Activated CD4-positive, alpha-beta memory T cell treated with anti-CD3 and anti-CD28 coated beads, Interleukin-2, amount 10 ng/mL, durations not matched to agents 7 days and 5 days (primary cell): Measurements from ENCODE around the gene SYNPO2L. TPM values are rescaled to one million over a fixed set of nuclear protein-coding genes. Genes with fewer than 3 reads are reported as not detected.
"Not testable (repeated sequence)": the region's sequence is repeated elsewhere in the genome, so short reads cannot be mapped to it uniquely, and the experiment has no call there.

Experiments used
- CTCF ChIA-PET: fragments of 350-600 bp; sonication (Branson Sonifier 250); formaldehyde crosslinking; loops from one replicate; lab custom pipeline; 2021; ENCODE audit warnings: antibody characterized with exemption, inconsistent platforms; lab: Charles Lee
- POLR2A ChIA-PET: fragments of 350-600 bp; sonication (Branson Sonifier 250); formaldehyde crosslinking; loops from one replicate; lab custom pipeline; 2021; ENCODE audit warnings: antibody characterized with exemption; lab: Charles Lee
- DNase-seq: peaks from one replicate; pipeline ENCODE4 v3.0.0-alpha.2; 2020
- H3K27ac Mint-ChIP-seq: one replicate; pipeline ENCODE4 v1.8.0; 2021; ENCODE audit warnings: mild to moderate bottlenecking, mixed read lengths
- H3K27me3 Mint-ChIP-seq: one replicate; pipeline ENCODE4 v1.8.0; 2021; ENCODE audit warnings: mixed read lengths
- H3K36me3 Mint-ChIP-seq: one replicate; pipeline ENCODE4 v1.8.0; 2021; ENCODE audit warnings: low read depth, mixed read lengths
- H3K4me1 Mint-ChIP-seq: one replicate; pipeline ENCODE4 v1.8.0; 2021; ENCODE audit warnings: mixed read lengths
- H3K4me3 Mint-ChIP-seq: one replicate; pipeline ENCODE4 v1.8.0; 2021; ENCODE audit warnings: mild to moderate bottlenecking, mixed read lengths
- H3K9me3 Mint-ChIP-seq: one replicate; pipeline ENCODE4 v1.8.0; 2021; ENCODE audit warnings: mixed read lengths
- total RNA-seq, 2 experiments: library from RNA; stranded (reverse); gene quantifications; one replicate each; pipeline ENCODE4 v1.2.3, GENCODE V29; 2021

Gene SYNPO2L
- total RNA-seq, 2 experiments from 2014 or later = not detected

DNA sequence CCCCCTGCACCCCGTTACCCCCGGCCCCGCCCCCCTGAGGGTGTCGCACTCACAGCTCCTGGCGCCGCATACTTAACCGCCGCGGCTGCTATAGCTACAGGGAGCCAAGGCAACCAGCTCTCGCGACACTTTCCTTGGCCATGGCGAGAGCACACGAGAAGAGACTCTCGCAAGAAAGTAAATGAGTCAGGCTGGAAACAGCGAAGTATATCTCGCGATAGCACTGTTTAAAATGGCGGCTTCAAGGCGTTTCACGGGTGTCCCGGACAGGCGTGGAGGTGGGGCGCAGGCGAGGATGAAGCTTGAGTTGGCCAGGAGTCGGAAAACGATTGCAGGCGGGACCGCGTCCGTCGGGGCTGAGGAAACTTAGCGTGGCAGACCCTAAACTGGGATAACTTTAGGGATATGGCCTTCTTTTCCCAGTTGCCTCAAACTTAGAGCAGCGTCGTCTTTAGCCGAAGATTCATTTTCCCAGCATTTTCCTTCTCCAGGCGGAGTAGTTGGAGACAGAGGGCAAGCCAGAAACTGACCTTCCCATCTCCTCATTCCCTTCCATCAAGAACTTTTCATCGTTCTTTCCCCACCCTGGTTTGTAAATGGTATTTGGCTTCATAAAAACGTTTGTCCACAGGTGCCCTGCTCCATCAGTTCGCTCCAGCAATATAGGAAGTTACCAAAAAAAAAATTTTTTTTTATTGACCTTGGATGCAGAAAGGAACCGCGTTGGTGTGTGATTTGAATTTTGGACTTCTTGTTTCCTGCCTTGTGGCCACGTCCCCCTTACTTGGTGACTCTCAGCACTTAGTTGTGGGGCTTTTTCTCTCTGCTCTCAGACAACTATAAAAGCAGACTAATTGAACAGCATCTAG, 29.7 kb downstream of the SYNPO2L start:
- CTCF ChIA-PET = interaction anchor here (0.7 to 2.5 kb wide), 5 partner anchors 15 to 529 kb away, joined by 3 to 19 read pairs (median 4); partner anchors contain the start of gene P4HA1
- Mint-ChIP-seq H3K9me3 (no peaks in the 10 kb centered on the region), H3K4me1 (peaks cover 27% of the 10 kb centered on the region), H3K4me3 (peak overlapping the region; percentile 98), H3K27ac (peak overlapping the region; percentile 91), H3K27me3 (no peaks in the 10 kb centered on the region), H3K36me3 (peaks cover 6% of the 10 kb centered on the region)
- DNase-seq = peak; percentile 96
- POLR2A ChIA-PET = interaction anchor here (0.8 to 1.5 kb wide), 12 partner anchors 11 to 458 kb away, joined by 3 to 18 read pairs (median 4); partner anchors contain the start of genes DNAJC9, ECD, FAM149B1 and MRPS16

DNA sequence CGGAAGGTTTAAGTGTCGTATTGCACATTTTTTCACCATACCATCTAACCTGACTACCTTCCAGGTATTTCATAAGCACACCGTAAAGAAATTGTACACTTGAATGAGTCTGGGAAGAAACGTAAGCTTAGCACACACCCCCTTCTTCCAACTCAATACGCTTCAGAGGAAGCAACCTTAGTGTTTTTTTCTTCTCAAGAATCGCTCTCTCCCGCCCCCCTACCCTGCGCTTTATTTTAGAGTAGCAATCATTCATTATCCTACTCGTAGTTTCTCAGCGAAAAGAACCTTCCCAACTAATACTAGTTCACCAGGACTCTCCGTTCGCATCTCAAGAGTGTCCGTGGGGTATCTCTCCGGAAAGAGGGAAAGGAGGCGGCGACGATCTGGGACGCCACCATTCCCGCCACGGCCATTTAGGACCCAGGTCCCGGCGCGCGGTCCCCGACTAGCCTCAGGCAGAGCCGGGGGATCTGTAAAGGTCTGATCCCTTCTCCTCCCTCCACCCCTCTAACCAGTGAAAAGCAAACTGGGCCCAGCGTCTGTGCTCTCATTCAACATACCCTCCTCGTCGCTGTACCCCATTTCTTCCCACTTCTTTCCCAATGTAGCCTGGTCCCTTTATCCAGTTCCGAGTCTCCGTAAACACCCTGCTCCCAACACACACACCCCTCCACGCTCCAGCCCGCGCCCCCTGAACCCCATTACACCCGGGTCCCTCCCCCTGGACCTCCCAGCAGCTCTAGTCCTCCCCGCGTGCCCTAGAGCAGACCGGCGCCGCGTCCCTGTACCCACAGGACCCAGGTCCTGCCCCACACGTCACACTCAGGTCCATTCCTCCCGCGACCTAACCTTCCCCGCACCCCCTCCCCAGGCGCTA, 30.6 kb downstream of the SYNPO2L start:
- Mint-ChIP-seq H3K36me3 (peaks cover 6% of the 10 kb centered on the region), H3K4me3 (peak overlapping the region; percentile 98), H3K4me1 (peaks cover 27% of the 10 kb centered on the region), H3K9me3 (no peaks in the 10 kb centered on the region), H3K27ac (peak overlapping the region; percentile 22), H3K27me3 (no peaks in the 10 kb centered on the region)
- POLR2A ChIA-PET = interaction anchor here (0.8 to 1.5 kb wide), 11 partner anchors 12 to 457 kb away, joined by 3 to 18 read pairs (median 4); partner anchors contain the start of genes DNAJC9, ECD, FAM149B1 and MRPS16
- no peak for DNase-seq
- CTCF ChIA-PET = interaction anchor here (0.7 to 2.5 kb wide), 5 partner anchors 14 to 528 kb away, joined by 3 to 19 read pairs (median 4); partner anchors contain the start of gene P4HA1

DNA sequence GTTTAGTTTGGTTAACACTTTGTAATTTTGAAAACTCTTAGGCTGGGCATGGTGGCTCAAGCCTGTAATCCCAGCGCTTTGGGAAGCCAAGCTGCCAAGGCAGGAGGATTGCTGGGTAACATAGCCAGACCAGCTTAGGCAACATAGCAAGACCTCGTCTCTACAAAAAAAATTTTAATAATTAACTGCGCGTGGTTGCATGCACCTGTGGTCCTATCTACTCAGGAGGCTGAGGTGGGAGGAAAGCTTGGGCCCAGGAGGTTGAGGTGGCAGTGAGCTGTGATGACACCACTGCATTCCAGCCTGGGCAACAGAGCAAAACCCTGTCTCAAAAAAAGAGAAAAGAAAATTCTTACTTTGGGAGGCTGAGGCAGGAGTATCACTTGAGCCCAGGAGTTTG, 32.8 kb downstream of the SYNPO2L start:
- Mint-ChIP-seq H3K9me3 (no peaks in the 10 kb centered on the region), H3K27ac (no peak overlapping the region), H3K4me3 (no peak overlapping the region), H3K36me3 (peaks cover 6% of the 10 kb centered on the region), H3K4me1 (peaks cover 27% of the 10 kb centered on the region), H3K27me3 (no peaks in the 10 kb centered on the region)
- DNase-seq = no peak
- POLR2A ChIA-PET = no interaction called here
- CTCF ChIA-PET = no interaction called here

DNA sequence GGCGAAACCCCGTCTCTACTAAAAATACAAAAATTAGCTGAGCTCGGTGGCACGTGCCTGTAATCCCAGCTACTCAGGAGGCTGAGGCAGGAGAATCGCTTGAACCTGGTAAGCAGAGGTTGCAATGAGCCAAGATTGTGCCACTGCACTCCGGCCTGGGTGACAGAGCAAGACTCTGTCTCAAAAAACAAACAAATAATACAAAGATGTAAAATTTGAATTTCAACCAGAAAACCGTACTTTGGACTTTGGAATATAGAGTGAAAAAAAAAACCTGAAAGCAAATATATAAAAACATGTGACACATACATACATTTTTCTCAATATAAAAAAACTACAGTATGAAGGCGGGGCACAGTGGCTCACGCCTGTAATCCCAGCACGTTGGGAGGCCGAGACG, 34.9 kb downstream of the SYNPO2L start:
- CTCF ChIA-PET = interaction anchor here (1.7 kb wide), 1 partner anchor 84 kb away, joined by 3 read pairs; no protein-coding TSS in a partner anchor
- POLR2A ChIA-PET, H3K36me3 Mint-ChIP-seq, DNase-seq, H3K27me3 Mint-ChIP-seq, H3K4me3 Mint-ChIP-seq, H3K27ac Mint-ChIP-seq, H3K9me3 Mint-ChIP-seq: not testable (repeated sequence)
- peaks cover 12% of the 10 kb centered on the region for H3K4me1 Mint-ChIP-seq

DNA sequence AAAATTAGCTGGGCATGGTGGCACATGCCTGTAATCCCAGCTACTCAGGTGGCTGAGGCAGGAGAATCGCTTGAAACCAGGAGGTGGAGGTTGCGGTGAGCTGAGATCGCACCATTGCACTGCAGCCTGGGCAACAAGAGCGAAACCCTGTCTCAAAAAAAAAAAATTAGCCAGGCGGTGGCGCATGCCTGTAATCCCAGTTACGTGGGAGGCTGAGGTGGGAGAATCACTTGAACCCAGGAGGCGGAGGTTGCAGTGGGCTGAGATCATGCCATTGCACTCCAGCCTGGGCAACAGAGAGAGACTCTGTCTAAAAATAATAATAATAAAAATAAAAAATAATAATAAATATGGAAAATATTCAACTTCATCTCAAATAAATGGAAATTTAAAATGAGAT, 38.7 kb downstream of the SYNPO2L start:
- H3K4me1 Mint-ChIP-seq, CTCF ChIA-PET, H3K4me3 Mint-ChIP-seq, H3K27me3 Mint-ChIP-seq, DNase-seq, POLR2A ChIA-PET, H3K27ac Mint-ChIP-seq, H3K36me3 Mint-ChIP-seq, H3K9me3 Mint-ChIP-seq: not testable (repeated sequence)

DNA sequence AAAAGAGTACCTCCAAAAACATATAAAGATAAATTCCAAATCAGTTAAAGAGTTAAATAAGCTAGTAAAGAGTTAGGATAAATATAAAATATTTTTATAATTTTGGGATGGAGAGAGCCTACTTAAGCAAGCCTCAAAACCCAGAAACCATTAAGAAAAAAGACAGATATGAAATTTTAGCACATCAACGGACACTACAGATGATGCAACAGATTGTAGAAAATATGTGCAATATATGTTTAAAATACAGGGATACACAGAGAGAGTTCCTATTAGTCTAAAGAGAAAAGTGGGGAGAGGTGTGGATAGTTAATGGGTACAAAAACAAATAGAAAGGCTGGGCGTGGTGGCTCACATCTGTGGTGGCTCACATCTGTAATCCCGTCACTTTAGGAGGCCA, 41.1 kb downstream of the SYNPO2L start:
- Mint-ChIP-seq H3K4me1 (no peaks in the 10 kb centered on the region), H3K27me3 (no peaks in the 10 kb centered on the region), H3K9me3 (no peaks in the 10 kb centered on the region), H3K4me3 (no peak overlapping the region), H3K36me3 (no peaks in the 10 kb centered on the region), H3K27ac (no peak overlapping the region)
- CTCF ChIA-PET = interaction anchor here (0.9 to 1.7 kb wide), 2 partner anchors 33 to 78 kb away, joined by 4 read pairs; no protein-coding TSS in a partner anchor
- POLR2A ChIA-PET = no interaction called here
- DNase-seq = no peak

DNA sequence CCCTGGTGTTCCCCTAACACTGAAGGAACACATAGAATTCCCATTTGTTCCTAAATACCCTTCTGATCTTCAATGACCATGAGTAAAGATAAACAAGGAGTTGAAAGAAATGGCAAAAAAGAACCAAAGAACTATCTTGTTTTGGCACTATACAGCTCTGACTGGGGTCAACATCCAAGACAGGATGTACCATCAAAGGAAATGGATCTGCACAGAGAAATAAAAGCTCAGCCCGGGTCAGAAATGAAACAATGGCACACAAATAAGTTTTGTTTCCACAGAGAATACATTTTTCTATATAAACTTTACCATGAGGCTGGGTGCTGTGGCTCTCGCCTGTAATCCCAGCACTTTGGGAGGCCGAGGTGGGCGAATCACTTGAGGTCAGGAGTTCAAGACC, 46.7 kb downstream of the SYNPO2L start:
- POLR2A ChIA-PET = no interaction called here
- CTCF ChIA-PET = interaction anchor here (1.1 kb wide), 1 partner anchor 79 kb away, joined by 3 read pairs; no protein-coding TSS in a partner anchor
- Mint-ChIP-seq H3K36me3 (no peaks in the 10 kb centered on the region), H3K4me1 (no peaks in the 10 kb centered on the region), H3K9me3 (no peaks in the 10 kb centered on the region), H3K27me3 (no peaks in the 10 kb centered on the region), H3K4me3 (no peak overlapping the region), H3K27ac (no peak overlapping the region)
- no peak for DNase-seq

DNA sequence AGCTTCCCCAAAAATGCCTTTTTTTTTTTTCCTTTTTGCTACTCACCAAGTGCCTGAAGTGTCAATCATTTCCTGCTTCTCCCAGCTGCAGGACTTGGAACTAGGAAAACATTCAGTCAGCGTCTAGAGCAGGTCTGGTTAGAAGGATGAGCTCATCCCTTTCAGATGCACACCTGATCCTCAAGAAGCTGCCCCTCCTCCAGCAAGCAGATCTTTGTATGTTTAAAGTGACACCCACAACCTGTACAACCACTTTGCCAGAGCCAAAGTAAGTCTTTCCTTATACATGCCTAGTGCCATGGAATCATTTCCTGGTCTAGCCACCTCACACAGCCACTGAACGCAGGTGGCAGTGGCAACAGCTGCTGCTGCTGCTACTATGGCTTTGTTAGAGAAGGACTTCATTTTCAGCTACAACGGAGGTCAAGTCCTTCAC, 54.3 kb downstream of the SYNPO2L start:
- Mint-ChIP-seq H3K27ac (no peak overlapping the region), H3K36me3 (no peaks in the 10 kb centered on the region), H3K9me3 (no peaks in the 10 kb centered on the region), H3K4me1 (no peaks in the 10 kb centered on the region), H3K27me3 (no peaks in the 10 kb centered on the region), H3K4me3 (no peak overlapping the region)
- DNase-seq = no peak
- CTCF ChIA-PET = interaction anchor here (0.6 to 1.1 kb wide), 5 partner anchors 20 to 42 kb away, joined by 3 to 5 read pairs (median 4); no protein-coding TSS in a partner anchor
- POLR2A ChIA-PET = interaction anchor here (1.2 kb wide), 1 partner anchor 18 kb away, joined by 4 read pairs; no protein-coding TSS in a partner anchor

DNA sequence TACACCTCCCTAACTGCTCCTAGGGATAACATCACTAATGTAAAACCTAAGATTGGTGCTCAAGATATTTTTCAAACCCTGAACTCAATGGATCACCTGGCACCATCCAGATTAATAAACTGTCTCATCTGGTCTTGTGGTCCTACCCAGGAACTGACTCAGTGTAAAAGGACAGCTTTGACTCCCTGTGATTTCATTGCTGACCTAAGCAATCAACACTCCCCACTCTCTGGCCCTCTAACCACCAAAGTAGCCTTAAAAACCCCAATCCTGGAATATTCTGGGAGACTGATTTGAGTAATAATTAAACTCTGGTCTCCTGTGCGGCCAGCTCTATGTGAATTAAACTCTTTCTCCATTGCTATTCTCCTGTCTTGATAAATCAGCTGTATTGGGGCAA, 58.5 kb downstream of the SYNPO2L start:
- Mint-ChIP-seq H3K27me3 (no peaks in the 10 kb centered on the region), H3K36me3 (no peaks in the 10 kb centered on the region), H3K4me3 (no peak overlapping the region), H3K27ac (no peak overlapping the region), H3K9me3 (no peaks in the 10 kb centered on the region), H3K4me1 (peaks cover 5% of the 10 kb centered on the region)
- CTCF ChIA-PET = interaction anchor here (0.5 to 1.4 kb wide), 3 partner anchors 9 to 46 kb away, joined by 3 to 4 read pairs (median 4); no protein-coding TSS in a partner anchor
- POLR2A ChIA-PET = no interaction called here
- no peak for DNase-seq

Other genes starting within 250 kb of the SYNPO2L start
- gene ANXA7, start 242.0 kb downstream of the SYNPO2L start, total RNA-seq = 100 to 1,000 TPM in 1 of 2 experiments, 10 to 100 TPM in 1; 98.7 to 107 TPM
- 1 to 10 TPM; 2.8 to 3.3 TPM for gene MSS51, start 222.5 kb downstream of the SYNPO2L start, total RNA-seq
- gene PPP3CB, start 160.0 kb downstream of the SYNPO2L start, total RNA-seq = 10 to 100 TPM; 53.4 to 55.4 TPM
- 1 to 10 TPM; 3.0 to 3.4 TPM for gene USP54, start 64.7 kb downstream of the SYNPO2L start, total RNA-seq
- not detected for gene MYOZ1, start 14.6 kb downstream of the SYNPO2L start, total RNA-seq
- gene AGAP5, start 42.1 kb upstream of the SYNPO2L start, total RNA-seq = 1 to 10 TPM; 8.1 to 9.3 TPM
- 100 to 1,000 TPM; 106 to 108 TPM for gene SEC24C, start 88.3 kb upstream of the SYNPO2L start, total RNA-seq
- 10 to 100 TPM; 31.4 to 34.6 TPM for gene CHCHD1, start 126.0 kb upstream of the SYNPO2L start, total RNA-seq
- gene ZSWIM8, start 129.6 kb upstream of the SYNPO2L start, total RNA-seq = 10 to 100 TPM; 88.0 to 92.2 TPM
- gene NDST2, start 155.6 kb upstream of the SYNPO2L start, total RNA-seq = 10 to 100 TPM; 58.3 to 58.4 TPM
- gene CAMK2G, start 218.5 kb upstream of the SYNPO2L start, total RNA-seq = 10 to 100 TPM; 46.4 to 48.5 TPM